Fibroblast of the aortic adventitia (primary cell): Measurements from ENCODE around the gene PIK3R5. TPM values are rescaled to one million over a fixed set of nuclear protein-coding genes. Genes with fewer than 3 reads are reported as not detected.
"Not testable (repeated sequence)": the region's sequence is repeated elsewhere in the genome, so short reads cannot be mapped to it uniquely, and the experiment has no call there.

Source experiments
- DNase-seq: peaks from one replicate; pipeline ENCODE4 v3.0.0-alpha.2; 2010; ENCODE audit warnings: low read depth
- H3K4me3 ChIP-seq: 2 replicates; pipeline ENCODE4 v1.5.1; 2011; ENCODE audit warnings: low read depth, mild to moderate bottlenecking, control low read depth, low read length, moderate library complexity
- total RNA-seq: library from RNA; depleted of rRNA; stranded (reverse); fragments of >200 nt; gene quantifications from 2 replicates; pipeline ENCODE4 v1.2.3, GENCODE V29; 2012; ENCODE audit warnings: low replicate concordance
- TF ChIP-seq, protein P1 (sequence below): IDR thresholded peaks from 2 replicates; pipeline ENCODE4 v1.5.1; 2011; ENCODE audit warnings: mild to moderate bottlenecking, low read length, control low read depth, inconsistent platforms; ENCODE audit not compliant: insufficient read depth

PIK3R5 gene
- total RNA-seq, 1 donor = not detected

GRCh38 chr17:8888704-8889302, 76.7 kb downstream of the PIK3R5 start:
- no peak for DNase-seq
- TF ChIP-seq, protein P1, sequence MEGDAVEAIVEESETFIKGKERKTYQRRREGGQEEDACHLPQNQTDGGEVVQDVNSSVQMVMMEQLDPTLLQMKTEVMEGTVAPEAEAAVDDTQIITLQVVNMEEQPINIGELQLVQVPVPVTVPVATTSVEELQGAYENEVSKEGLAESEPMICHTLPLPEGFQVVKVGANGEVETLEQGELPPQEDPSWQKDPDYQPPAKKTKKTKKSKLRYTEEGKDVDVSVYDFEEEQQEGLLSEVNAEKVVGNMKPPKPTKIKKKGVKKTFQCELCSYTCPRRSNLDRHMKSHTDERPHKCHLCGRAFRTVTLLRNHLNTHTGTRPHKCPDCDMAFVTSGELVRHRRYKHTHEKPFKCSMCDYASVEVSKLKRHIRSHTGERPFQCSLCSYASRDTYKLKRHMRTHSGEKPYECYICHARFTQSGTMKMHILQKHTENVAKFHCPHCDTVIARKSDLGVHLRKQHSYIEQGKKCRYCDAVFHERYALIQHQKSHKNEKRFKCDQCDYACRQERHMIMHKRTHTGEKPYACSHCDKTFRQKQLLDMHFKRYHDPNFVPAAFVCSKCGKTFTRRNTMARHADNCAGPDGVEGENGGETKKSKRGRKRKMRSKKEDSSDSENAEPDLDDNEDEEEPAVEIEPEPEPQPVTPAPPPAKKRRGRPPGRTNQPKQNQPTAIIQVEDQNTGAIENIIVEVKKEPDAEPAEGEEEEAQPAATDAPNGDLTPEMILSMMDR = no peak
- H3K4me3 ChIP-seq = no peak overlapping the region

GRCh38 chr17:8887834-8888703, 77.4 kb downstream of the PIK3R5 start:
- H3K4me3 ChIP-seq = no peak overlapping the region
- TF ChIP-seq, protein P1 = no peak
- no peak for DNase-seq

GRCh38 chr17:8887301-8887700, 78.2 kb downstream of the PIK3R5 start:
- DNase-seq = no peak
- TF ChIP-seq, protein P1 = no peak
- no peak overlapping the region for H3K4me3 ChIP-seq

DNA sequence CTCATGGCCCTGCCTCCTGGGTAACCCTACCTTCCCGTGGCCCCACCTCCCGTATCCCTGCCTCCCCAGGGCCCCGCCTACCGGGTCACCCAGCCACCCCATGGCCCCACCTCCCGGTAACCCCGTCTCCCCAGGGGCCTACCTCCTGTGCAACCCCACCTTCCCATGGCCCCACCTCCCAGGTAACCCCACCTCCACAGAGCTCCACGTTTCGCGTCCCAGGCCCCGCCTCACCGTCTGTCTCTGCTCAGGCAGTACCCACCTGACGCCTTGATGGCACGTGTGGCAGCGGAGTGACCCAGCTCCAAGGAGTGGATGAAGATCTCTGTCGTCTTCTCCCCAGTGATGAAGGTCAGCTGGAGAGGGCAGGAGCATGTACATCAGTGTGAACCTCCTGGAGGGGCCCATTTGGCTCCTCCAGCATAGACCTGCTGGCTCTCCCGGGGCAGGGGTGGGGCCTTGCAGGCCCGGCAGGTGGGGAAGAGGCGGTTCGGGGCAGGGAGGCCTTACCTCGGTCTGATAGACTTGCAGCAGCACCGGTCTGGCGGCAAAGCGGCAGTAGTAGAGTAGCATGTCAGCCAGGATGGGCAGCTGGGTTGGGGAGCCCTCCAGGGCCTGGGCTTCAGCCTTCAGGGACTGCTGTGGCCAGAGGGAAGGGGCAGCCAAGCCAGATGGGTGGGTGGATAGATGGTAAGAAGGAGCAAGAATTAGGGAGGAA, 79.4 kb downstream of the PIK3R5 start:
- no peak overlapping the region for H3K4me3 ChIP-seq
- TF ChIP-seq, protein P1 = no peak
- DNase-seq = no peak

GRCh38 chr17:8885163-8885966, 80.1 kb downstream of the PIK3R5 start:
- not testable (repeated sequence) for H3K4me3 ChIP-seq, DNase-seq

GRCh38 chr17:8884336-8884990, 81.0 kb downstream of the PIK3R5 start:
- TF ChIP-seq, protein P1 = no peak
- no peak overlapping the region for H3K4me3 ChIP-seq
- DNase-seq = no peak
